ENCODE results near the gene ECM1. TPM values are rescaled to one million over a fixed set of nuclear protein-coding genes. Genes with fewer than 3 reads are reported as not detected.

Gene ECM1
- total and polyA plus RNA-seq, 8 donors: 1.9 to 65.2 (median 3.3) TPM

GRCh38 chr1:150561254-150561973 lies 53.5 kb downstream of the ECM1 start:
- peak overlapping the region; percentile 33 to 50 for H3K4me3 ChIP-seq
- H3K4me1 ChIP-seq: peaks cover 56 to 82% of the 10 kb centered on the region in 2 donors
- ATAC-seq (peak; percentile 82), DNase-seq (peak; percentile 96 to 97 (median 96))
- H3K9me3 ChIP-seq: no peaks in the 10 kb centered on the region
- H3K36me3 ChIP-seq: peaks cover 0 to 31% of the 10 kb centered on the region in 2 donors
- peak overlapping the region; percentile 100 for H3K27ac ChIP-seq
- H3K27me3 ChIP-seq: no peaks in the 10 kb centered on the region
- TF ChIP-seq CTCF (IDR thresholded peaks at IDR 0.05): no peak
- intact Hi-C loops (cut with DNase I): loop anchor here in 1 of 2 donors (5.0 kb wide), 1 partner anchor 61 kb away; no protein-coding TSS in a partner anchor

GRCh38 chr1:150561974-150562445 lies 54.1 kb downstream of the ECM1 start:
- Histone ChIP-seq H3K9me3 (no peaks in the 10 kb centered on the region), H3K4me1 (peaks cover 61 to 87% of the 10 kb centered on the region in 2 donors), H3K36me3 (peaks cover 0 to 28% of the 10 kb centered on the region in 2 donors), H3K27ac (peak overlapping the region; percentile 100), H3K4me3 (peak overlapping the region; percentile 33 to 50), H3K27me3 (no peaks in the 10 kb centered on the region)
- DNase-seq: peak; percentile 86 to 98 (median 96)
- peak; percentile 76 for ATAC-seq
- no peak for TF ChIP-seq CTCF (IDR thresholded peaks at IDR 0.05)
- intact Hi-C loops (cut with DNase I): loop anchor here in 1 of 2 donors (5.0 kb wide), 1 partner anchor 60 kb away; no protein-coding TSS in a partner anchor

DNA sequence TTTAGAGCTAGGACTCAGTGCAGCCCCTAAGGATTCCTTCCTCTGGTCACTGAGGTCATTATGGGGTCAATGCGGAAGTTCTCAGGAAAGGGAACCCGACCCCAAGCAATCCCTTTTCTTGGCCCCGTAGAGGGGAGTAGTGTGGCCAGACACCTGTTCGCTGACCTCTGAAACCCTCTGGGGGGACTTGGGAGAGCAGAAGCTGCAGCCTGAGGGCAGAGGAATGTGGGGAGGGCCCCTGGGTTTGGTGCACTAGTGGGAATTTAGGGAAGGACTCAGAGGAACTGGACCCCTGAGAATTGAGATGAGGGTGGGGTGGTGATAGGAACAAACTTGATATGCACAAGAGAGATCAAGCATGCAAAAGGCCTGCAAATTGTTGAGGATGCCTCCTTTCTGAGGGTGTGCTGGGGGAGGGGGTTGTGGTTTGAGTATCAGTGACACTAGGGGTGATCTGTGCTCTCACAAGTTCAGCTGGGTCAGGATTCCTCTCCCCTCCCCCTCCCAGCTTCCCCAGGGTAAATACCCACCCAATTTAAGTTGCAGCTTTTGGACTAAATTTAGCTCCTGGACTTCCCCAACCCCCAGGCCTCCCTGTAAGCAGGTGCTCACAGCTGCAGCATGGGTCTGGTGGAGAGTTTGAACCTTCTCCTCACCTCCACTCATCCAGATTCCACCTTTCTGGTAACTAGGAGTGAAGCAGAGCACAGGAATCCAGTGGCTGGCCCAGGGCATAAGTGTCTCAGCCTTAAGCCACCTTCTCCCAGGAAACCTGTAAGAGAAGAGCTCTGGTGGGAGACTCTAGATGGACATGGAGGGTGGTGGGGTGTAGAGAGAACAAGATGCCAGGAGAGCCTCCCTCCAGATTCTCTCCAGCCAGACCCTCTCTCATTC lies 54.8 kb downstream of the ECM1 start:
- peaks cover 0 to 22% of the 10 kb centered on the region in 2 donors for H3K36me3 ChIP-seq
- H3K4me1 ChIP-seq: peaks cover 68 to 91% of the 10 kb centered on the region in 2 donors
- ATAC-seq (peak; percentile 1), DNase-seq (peak in 1 of 4 donors; percentile 80)
- peak overlapping the region; percentile 100 for H3K27ac ChIP-seq
- no peaks in the 10 kb centered on the region for H3K27me3 ChIP-seq
- TF ChIP-seq CTCF (IDR thresholded peaks at IDR 0.05): no peak
- intact Hi-C loops (cut with DNase I): loop anchor here in 1 of 2 donors (5.0 kb wide), 1 partner anchor 60 kb away; no protein-coding TSS in a partner anchor
- no peaks in the 10 kb centered on the region for H3K9me3 ChIP-seq
- H3K4me3 ChIP-seq: peak overlapping the region in 1 of 2 donors; percentile 50

Small RNA genes lying within 50 kb of the gene (microRNA-seq; reads per million reads assigned to microRNA genes)
- gene MIR4257 (0 reads per million in 2 donors), gene MIR6878 (0 to 0.27 reads per million in 2 donors)

Other genes starting within 250 kb of the ECM1 start
- gene APH1A, start 239.1 kb upstream of the ECM1 start, total RNA-seq: 100 to 1,000 TPM; 127 to 143 TPM
- 100 to 1,000 TPM; 173 to 206 (median 184) TPM for gene APH1A, start 239.1 kb upstream of the ECM1 start, polyA plus RNA-seq (ENCODE audit: insufficient read length in 6 of 6)
- gene C1orf54, start 235.3 kb upstream of the ECM1 start, total RNA-seq: 10 to 100 TPM; 10.8 to 21.3 TPM
- gene C1orf54, start 235.3 kb upstream of the ECM1 start, polyA plus RNA-seq (ENCODE audit: insufficient read length in 6 of 6): 10 to 100 TPM; 58.9 to 83.9 (median 72.5) TPM
- gene CIART, start 225.6 kb upstream of the ECM1 start, total RNA-seq: 1 to 10 TPM; 3.4 to 3.9 TPM
- 10 to 100 TPM in 2 of 6 donors, 1 to 10 TPM in 4; 7.1 to 13.2 (median 8.7) TPM for gene CIART, start 225.6 kb upstream of the ECM1 start, polyA plus RNA-seq (ENCODE audit: insufficient read length in 6 of 6)
- 10 to 100 TPM; 44.2 to 47.9 TPM for gene MRPS21, start 214.2 kb upstream of the ECM1 start, total RNA-seq
- 10 to 100 TPM; 54.0 to 66.2 (median 58.6) TPM for gene MRPS21, start 214.2 kb upstream of the ECM1 start, polyA plus RNA-seq (ENCODE audit: insufficient read length in 6 of 6)
- gene PRPF3, start 186.6 kb upstream of the ECM1 start, total RNA-seq: 10 to 100 TPM; 38.1 to 53.1 TPM
- 100 to 1,000 TPM; 108 to 152 (median 130) TPM for gene PRPF3, start 186.6 kb upstream of the ECM1 start, polyA plus RNA-seq (ENCODE audit: insufficient read length in 6 of 6)
- 10 to 100 TPM; 26.2 to 29.3 TPM for gene RPRD2, start 144.0 kb upstream of the ECM1 start, total RNA-seq
- gene RPRD2, start 144.0 kb upstream of the ECM1 start, polyA plus RNA-seq (ENCODE audit: insufficient read length in 6 of 6): 10 to 100 TPM; 41.8 to 43.8 (median 42.8) TPM
- gene TARS2, start 20.7 kb upstream of the ECM1 start, total RNA-seq: 10 to 100 TPM; 18.5 to 21.7 TPM
- gene TARS2, start 20.7 kb upstream of the ECM1 start, polyA plus RNA-seq (ENCODE audit: insufficient read length in 6 of 6): 10 to 100 TPM; 24.1 to 29.4 (median 26.8) TPM
- gene FALEC, start 7.6 kb downstream of the ECM1 start, total RNA-seq: not detected
- 1 to 10 TPM in 5 of 6 donors, under 1 TPM in 1; 0.50 to 1.9 (median 1.2) TPM for gene FALEC, start 7.6 kb downstream of the ECM1 start, polyA plus RNA-seq (ENCODE audit: insufficient read length in 6 of 6)
- gene ADAMTSL4, start 41.3 kb downstream of the ECM1 start, total RNA-seq: 10 to 100 TPM; 52.9 to 76.0 TPM
- gene ADAMTSL4, start 41.3 kb downstream of the ECM1 start, polyA plus RNA-seq (ENCODE audit: insufficient read length in 6 of 6): 10 to 100 TPM; 13.0 to 25.7 (median 19.5) TPM
- gene MCL1, start 71.5 kb downstream of the ECM1 start, total RNA-seq: 100 to 1,000 TPM; 266 to 280 TPM
- 100 to 1,000 TPM; 114 to 260 (median 173) TPM for gene MCL1, start 71.5 kb downstream of the ECM1 start, polyA plus RNA-seq (ENCODE audit: insufficient read length in 6 of 6)
- gene ENSA, start 121.5 kb downstream of the ECM1 start, total RNA-seq: 100 to 1,000 TPM; 181 to 199 TPM
- 100 to 1,000 TPM; 180 to 218 (median 210) TPM for gene ENSA, start 121.5 kb downstream of the ECM1 start, polyA plus RNA-seq (ENCODE audit: insufficient read length in 6 of 6)
- 10 to 100 TPM; 28.1 to 38.2 TPM for gene GOLPH3L, start 189.0 kb downstream of the ECM1 start, total RNA-seq
- 10 to 100 TPM; 34.3 to 41.7 (median 39.6) TPM for gene GOLPH3L, start 189.0 kb downstream of the ECM1 start, polyA plus RNA-seq (ENCODE audit: insufficient read length in 6 of 6)
- gene HORMAD1, start 212.8 kb downstream of the ECM1 start, total RNA-seq: 1 to 10 TPM in 1 of 2 donors, under 1 TPM in 1; 0.38 to 2.5 TPM
- gene HORMAD1, start 212.8 kb downstream of the ECM1 start, polyA plus RNA-seq (ENCODE audit: insufficient read length in 6 of 6): under 1 TPM in 3 of 6 donors, not detected in 3; 0.15 to 0.38 (median 0.17) TPM

All from left lung (tissue), 10 donors.